ENCODE measurements around the gene EIF4E2.
A peak's percentile ranks its signal among the peaks of the same experiment; 100 is the strongest.

Gene EIF4E2

DNA sequence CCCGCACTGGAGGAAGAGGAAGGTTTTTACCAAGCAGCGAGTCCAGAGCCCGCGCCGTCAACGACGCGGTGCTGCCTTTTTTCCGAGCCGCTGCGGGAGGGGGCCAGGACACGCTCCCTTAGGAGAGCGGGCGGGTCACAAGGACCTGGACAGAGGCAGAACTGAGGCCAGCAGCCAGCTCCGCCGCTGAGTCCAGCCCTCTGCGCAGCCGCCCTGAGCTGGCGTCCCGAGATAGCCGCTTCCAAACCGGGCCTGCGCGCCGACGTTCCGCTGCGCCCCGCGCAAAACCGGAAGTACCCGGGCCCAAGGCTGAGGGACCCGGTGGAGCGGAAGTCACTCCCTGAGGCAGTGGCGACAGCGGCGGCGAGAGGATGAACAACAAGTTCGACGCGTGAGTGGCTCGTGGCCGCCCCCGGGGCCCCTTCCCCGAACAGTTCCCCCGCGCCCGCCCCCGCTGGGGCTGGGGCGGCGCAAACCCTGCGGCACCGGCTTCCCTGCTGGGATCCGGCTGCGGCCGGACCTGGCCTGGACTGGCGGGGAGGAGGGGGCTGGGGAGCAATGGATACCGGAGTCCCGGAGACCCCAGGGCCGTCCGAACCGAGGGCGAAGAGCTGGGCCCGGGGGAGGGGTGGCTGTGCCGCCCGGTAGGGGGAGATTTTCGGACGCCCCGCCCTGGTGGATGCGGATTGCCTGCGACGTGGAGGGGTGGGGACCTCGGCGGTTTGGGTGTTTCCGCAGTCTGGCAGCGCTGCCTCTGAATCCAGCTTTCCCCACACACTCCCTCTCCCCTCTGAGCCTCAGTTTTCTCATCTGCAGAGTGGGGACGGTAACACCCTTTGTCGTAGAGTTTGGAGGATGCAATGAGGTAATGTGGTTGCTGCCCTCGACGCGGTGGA lies at the start of gene EIF4E2, which contains the start of gene TIGD1:
Gene EIF4E2 (plus strand): TSS at position 336 of the 896 bp plus-strand sequence. CDS start 36 bp downstream, at position 372.
Gene TIGD1 (minus strand): TSS at position 204 of the 896 bp plus-strand sequence. CDS start 675 bp downstream, outside the sequence.
- DNase-seq (ENCODE audit: low read depth in 2 of 2) = peak; percentile 82 to 84

DNA sequence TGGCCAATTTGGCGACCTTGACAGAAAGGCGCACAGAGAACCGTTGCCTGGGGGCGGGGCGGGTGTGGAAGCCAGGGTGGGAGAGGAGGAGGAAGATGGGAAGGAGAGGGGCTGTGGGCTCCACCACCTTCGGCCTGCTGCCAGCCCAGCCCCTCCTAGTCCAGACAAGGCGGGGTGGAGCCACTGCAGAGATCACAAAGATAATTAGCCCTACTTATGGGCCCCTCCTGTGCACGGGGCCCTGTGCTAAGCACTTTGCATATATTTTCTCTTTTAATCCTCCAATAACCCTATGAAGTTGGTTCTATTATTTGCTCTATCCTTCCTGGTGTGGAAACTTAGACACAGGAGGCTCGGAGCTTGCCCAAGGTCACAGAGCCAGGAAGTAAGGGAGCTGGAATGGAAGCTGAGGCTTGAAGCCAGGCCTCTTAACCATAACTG lies 49.1 kb upstream of the EIF4E2 start:
- DNase-seq (ENCODE audit: low read depth in 2 of 2) = no peak

DNA sequence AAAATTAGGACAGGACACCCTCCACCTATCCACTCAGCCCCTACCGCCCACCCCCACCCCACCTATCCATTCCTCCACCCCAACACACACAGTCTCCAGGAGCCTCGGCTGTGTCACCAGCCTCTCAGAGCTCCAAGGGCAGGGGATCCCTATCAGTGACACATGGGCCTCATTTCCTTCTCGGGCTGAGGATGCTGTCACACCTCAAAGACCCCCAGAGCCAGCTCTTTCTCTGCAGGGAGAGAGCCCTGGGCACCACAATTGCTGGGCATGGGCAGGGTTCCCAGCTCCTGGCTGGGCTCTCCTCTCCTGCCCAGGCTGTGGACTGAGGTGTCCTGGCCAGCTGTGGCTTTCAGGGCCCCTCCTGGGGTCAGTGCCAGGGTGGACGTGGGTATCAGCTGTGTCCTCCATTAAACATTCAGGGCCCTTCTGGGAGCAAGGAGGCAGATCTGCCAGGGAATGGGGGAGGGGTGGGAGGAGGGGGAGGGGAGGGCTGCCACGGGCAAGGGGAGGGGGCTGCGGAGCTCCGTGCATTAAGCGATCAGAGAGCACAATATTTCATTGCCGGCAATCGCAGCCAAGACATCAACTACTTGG lies 48.6 kb upstream of the EIF4E2 start:
- no peak for DNase-seq (ENCODE audit: low read depth in 2 of 2)

- DNase-seq (ENCODE audit: low read depth in 2 of 2) = no peak
Measured at GRCh38 chr2:232502511-232502910, 48.0 kb upstream of the EIF4E2 start.

GRCh38 chr2:232502911-232503808 lies 47.3 kb upstream of the EIF4E2 start:
- DNase-seq (ENCODE audit: low read depth in 2 of 2) = peak in 1 of 2 donors; percentile 15

- DNase-seq (ENCODE audit: low read depth in 2 of 2) = no peak
Measured at GRCh38 chr2:232503809-232504323, 46.6 kb upstream of the EIF4E2 start.

DNA sequence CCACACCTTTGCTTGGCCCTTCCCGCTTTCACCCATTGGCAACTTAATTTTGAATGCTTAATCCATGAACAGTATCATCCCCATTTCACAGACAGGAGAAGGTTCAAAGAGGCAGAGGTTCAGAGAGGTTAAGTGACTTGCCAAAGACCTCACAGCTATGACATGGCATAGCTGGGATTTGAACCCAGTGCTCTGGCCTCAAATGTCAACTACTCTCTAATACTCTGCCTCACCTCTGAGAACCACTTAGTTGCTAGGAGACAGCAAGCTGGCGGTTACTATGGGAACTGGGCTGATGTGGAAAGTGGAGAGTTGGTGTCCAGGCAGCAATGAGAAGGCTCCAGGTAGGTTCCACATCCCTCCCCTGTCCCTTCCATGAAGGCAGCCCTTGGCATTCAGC lies 46.1 kb upstream of the EIF4E2 start:
- no peak for DNase-seq (ENCODE audit: low read depth in 2 of 2)

- no peak for DNase-seq (ENCODE audit: low read depth in 2 of 2)
Measured at GRCh38 chr2:232505856-232506255, 44.6 kb upstream of the EIF4E2 start.

- no peak for DNase-seq (ENCODE audit: low read depth in 2 of 2)
Measured at GRCh38 chr2:232506709-232507108, 43.8 kb upstream of the EIF4E2 start.

DNA sequence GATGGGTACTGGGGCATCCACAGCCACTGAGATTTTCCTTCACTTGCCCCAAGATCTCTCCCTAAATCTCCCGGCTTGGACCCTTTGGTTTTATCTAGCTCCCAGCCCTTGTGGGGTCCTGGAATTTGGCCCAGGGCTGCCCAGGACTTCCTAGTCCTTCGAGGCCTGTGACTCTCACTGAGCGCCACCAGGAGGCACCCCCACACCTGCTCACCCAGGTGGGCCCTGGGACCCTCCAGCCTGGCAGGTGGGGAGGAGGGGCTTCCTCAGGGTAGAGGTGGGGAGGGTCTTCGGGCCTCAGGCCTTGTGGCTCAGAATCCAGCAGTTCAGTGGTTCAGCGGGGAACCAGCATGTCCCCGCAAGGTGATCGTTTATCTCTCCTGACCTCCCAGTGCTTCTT lies 42.2 kb upstream of the EIF4E2 start:
- DNase-seq (ENCODE audit: low read depth in 2 of 2) = no peak

- DNase-seq (ENCODE audit: low read depth in 2 of 2) = no peak
Measured at GRCh38 chr2:232511336-232511890, 39.1 kb upstream of the EIF4E2 start.

- no peak for DNase-seq (ENCODE audit: low read depth in 2 of 2)
Measured at GRCh38 chr2:232512602-232513001, 37.9 kb upstream of the EIF4E2 start.

DNA sequence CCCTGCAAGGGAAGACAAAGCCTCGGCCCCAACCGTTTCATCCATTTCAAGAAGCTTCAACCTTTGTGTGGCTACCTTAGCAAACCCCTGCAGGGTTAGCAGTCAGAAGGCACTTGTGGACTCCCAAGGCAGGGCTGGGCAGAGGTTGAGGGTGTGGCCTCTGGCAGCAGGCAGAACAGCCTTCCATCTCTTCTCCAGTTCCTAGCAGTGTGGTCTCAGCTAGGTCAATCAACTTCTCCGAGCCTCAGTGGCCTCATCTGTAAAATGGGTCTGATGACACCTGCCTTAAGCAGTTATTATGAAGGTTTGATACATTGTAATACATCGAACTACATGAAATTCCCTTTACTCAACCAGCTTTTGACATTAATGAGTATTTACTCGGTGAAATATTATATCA lies 37.1 kb upstream of the EIF4E2 start:
- no peak for DNase-seq (ENCODE audit: low read depth in 2 of 2)

DNA sequence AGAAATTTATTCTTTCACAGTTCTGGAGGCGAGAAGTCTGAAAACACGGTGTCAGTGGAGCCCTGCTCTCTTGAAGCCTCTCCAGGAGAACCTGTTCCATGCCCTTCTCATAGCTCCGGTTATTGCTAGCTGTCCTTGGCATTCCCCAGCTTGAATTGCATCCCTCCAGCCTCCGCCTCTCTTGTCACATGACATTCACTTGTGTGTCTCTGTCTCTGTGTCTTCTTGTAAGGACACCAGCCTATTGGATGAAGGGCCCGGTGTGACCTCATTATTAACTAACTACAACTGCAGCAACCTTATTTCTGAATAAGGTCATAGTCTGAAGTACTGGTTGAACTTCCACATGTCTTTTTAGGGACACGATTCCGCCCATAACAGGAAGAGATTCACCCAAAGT lies 34.9 kb upstream of the EIF4E2 start:
- no peak for DNase-seq (ENCODE audit: low read depth in 2 of 2)

- DNase-seq (ENCODE audit: low read depth in 2 of 2) = no peak
Measured at GRCh38 chr2:232516551-232516950, 33.9 kb upstream of the EIF4E2 start.

GRCh38 chr2:232518844-232519243 lies 31.6 kb upstream of the EIF4E2 start:
- no peak for DNase-seq (ENCODE audit: low read depth in 2 of 2)

DNA sequence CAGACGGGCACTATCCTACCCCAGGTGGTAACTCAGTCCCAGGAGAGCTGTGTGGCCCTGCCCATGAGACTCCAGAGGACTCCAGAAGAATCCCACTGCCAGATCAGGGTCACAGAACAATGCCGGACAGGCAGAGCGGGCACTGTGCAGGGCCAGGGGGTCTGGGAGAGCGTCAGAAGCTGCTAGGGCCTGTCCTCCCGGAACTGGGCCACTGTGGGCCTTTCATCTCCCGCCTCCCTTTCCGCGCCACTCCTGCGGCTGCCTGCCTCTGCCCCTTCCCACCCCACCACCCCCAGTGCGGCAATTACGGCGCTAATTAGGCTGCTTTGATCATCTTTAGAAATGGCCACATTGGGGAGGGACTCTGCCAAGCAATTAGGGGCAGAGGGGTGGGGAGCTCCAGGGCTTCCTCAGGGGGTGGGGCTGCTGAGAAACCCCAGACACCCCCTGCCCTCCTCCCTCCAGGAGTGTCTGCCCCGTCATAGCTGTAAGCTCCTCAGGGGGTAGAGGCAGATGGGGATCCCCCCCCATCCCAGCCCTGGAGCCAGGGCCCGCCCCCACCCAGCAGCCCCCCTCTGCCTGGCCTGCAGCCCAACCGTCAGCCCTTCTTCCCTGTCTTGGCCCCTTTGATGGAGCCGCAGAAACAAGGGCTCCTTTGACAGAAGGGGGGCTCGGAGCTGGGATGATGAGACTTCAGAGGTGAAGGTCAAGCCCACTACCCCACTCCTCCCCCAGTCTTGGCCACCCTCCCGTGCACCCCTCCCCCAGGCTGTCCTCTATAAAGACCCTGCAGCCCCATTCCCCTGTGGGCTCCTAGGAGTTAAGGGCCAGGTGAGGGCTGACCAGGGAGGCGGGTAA lies 30.7 kb upstream of the EIF4E2 start, which contains the start of gene PRSS56:
Gene PRSS56 (plus strand): TSS at position 808 of the 858 bp plus-strand sequence. CDS start 211 bp downstream, outside the sequence.
- DNase-seq (ENCODE audit: low read depth in 2 of 2) = no peak

DNA sequence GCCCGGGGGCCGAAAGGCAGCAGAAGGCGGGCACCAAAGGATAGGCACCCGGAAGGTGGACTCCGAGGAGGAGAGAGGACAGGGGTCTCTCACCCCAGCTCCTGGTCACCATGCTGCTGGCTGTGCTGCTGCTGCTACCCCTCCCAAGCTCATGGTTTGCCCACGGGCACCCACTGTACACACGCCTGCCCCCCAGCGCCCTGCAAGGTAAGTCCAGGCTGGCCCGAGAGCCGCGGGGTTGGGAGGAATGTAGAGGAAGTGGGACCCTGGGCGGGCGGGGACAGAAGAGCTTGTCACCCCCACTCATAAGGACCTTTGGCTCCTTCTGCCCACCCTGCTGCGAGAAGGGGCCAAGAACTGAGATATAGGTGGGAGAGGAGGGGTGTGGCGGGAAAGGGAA lies 30.0 kb upstream of the EIF4E2 start:
- DNase-seq (ENCODE audit: low read depth in 2 of 2) = no peak

DNA sequence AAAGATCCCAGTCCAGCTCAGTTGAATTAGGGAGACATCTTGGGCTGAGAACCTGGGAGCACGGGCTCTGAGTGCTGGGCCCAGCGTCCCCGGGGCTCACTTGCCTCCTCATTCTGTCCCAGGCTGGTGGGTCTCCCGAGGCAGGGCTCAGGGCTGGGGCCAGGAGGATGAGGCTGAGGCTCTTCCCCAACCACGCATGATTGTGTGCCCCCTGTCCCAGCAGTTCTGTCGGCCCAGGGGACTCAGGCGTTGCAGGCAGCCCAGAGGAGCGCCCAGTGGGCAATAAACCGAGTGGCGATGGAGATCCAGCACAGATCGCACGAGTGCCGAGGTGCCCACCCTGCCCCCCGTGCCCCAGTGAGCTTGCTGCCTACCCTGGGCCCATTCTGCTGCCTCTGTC lies 29.4 kb upstream of the EIF4E2 start:
- DNase-seq (ENCODE audit: low read depth in 2 of 2) = no peak

DNA sequence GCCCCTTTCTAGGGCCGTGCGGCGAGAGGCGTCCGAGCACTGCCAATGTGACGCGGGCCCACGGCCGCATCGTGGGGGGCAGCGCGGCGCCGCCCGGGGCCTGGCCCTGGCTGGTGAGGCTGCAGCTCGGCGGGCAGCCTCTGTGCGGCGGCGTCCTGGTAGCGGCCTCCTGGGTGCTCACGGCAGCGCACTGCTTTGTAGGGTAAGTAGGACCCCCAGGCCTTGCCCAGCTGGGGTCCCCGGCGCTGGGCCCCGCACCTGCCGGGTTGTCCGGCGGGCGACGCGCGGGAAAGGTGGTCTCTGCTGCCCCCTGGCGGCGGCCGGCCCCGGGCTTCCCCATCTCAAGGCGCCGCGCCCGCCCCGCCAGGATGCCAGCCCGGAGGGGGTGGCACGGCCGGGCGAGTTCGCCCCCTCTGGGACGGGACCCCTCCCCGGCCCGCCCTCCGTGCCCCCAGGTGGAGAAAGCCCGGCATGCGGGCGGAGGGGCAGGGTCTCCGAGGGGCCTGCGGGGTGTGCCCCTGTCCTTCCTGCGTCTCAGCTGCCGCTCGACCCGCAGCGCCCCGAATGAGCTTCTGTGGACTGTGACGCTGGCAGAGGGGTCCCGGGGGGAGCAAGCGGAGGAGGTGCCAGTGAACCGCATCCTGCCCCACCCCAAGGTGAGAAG lies 28.4 kb upstream of the EIF4E2 start:
- DNase-seq (ENCODE audit: low read depth in 2 of 2) = peak; percentile 15 to 42
